Stimulated activated CD4-positive, alpha-beta T cell treated with anti-CD3 and anti-CD28 coated beads, Interleukin-4, amount 100 ng/mL, for 48 hours (primary cell): Measurements from ENCODE around the gene PRCC.

ENCODE experiments used
- DNase-seq, 2 donors: peaks; one replicate each; pipeline ENCODE4 v3.0.0-alpha.2; 2020; ENCODE audit warnings: low read depth in 2 of 2

PRCC gene

DNA sequence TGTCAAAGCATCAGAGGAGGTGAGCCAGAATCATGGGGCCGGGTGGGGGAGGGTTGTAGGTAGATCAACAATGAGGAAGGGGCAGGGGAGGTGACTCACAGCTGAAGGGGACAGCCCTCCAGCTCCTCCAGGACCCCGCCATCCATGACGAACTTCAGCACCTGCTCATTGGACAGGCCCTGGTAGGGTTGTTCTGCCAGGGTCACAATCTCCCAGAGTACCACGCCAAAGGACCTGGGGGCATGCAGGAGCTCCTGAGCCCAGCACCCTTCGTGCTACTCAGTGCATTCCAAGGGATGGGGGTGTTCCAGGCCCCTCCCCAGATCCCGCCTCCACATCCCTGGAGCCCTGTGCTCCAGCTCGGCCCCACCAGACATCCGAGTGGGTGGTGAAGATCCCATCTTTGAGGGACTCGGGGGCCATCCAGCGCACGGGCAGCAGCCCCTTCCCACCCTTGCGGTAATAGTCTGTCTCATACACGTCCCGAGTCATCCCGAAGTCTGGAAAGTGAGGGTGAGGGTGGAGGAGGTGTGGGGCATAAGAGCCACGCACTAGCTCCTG is 74.0 kb downstream of the PRCC start:
- DNase-seq: no peak

- DNase-seq: no peak
Observed at GRCh38 chr1:156842618-156843300, 75.4 kb downstream of the PRCC start.

DNA sequence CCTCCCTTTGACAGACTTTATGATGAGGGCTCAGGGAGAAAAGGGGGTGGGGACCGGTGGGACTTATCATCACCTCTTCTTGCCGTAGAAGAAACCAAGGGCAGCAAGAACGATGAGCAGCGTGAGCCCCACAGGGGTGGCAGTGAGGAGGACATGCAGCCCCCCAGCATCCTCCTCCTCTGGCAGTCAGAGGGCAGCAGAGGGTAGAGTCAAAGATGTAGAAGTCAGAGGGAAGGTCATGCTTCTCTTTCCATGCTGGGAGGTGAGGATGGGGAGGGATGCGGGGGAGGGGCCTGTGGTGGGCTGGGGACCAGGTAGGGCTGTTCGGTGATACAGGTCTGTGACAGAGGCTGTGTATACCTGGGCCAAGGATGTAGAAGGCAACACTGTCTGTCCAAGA is 76.8 kb downstream of the PRCC start:
- no peak for DNase-seq

DNA sequence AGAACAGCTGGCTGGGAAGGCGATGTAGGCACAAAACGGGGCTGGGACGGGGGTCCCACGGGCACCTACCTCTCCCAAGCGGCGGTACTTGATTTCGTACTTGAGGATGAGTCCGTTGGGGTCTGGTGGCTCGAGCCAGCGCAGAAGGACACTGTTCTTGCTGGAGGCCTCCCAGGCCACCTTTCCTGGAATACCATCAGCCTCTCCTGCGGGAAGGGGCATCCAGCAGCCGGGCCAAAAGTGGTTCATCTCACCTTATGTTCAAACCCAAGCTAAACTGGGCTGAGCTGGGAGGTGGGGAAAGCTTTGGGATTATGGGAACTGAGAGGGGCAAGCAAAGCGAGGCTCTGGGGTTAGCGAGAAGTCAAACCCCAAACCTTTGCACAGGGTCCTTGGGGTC is 77.3 kb downstream of the PRCC start:
- DNase-seq: no peak

GRCh38 chr1:156845055-156845952 is 78.0 kb downstream of the PRCC start:
- peak in 1 of 2 donors; percentile 22 for DNase-seq

DNA sequence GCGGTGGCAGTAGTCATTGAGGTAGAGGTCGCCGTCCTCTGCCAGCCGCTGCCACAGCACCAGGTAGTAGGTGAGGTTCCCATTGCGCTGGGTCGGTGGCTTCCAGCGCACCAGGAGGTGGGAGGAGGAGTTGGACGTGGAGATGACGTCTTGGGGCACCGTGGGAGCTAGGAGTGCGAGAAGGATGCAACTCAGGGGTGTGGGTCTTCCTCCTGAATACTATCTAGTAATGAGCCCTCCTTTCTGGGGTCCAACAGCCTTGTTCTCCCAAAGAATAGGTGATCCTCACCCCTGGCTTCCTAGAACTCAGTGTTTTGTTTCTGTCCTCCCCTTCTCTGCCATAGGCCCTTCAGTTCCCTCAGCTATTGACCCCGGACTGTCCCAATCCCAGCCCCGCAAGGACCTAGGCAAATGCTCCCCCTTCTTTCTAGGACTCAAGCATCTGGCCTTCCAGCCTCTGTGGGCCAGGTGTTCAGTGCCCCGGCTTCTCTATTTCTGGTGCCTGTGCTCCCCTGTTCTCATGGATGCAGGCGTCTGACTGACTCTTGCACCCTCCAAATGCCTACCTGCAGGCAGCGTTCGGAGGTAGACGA is 78.7 kb downstream of the PRCC start:
- DNase-seq: no peak

- no peak for DNase-seq
Observed at GRCh38 chr1:156846643-156847042, 79.3 kb downstream of the PRCC start.

DNA sequence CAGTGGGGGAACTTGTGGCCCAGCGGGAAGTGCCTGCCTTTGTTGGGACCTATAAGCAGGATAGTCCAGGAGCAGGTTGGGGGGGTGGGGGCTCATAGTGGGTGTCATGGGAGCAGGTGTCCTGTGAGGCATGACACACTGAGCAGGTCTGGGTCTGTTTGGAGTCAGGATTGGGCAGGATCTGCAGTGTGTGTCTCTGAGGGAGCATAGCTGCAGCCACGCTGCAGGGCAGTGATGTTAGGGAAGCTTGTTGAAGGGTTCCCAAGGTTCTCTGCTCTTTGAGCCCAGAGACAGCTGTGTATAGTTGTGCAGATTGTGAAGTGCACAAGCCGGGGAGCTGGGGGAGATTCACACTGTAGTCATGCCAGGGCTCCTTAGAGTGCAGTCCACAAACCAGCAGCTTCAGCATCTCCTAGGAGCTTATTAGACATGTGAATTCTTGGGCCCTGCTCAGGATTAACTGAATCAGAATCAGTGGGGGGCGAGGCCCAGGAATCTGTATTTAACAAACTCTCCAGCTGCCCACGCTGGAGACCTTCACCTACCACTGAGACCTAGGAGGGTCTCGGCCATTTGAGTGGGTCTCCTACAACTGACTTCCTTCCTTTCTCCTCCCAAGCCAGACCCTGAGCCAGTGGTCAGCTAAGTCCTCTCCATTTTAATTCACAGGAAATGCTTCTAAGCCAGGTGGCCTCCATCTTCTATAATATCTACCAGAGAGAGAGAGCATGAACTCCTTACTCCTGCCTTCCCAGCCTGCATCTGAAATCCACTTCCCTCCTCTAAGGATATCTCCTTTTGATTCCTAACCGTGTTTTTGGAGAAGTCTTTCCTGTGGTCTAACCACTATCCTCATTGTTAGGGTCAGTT is 80.5 kb downstream of the PRCC start:
- no peak for DNase-seq

DNA sequence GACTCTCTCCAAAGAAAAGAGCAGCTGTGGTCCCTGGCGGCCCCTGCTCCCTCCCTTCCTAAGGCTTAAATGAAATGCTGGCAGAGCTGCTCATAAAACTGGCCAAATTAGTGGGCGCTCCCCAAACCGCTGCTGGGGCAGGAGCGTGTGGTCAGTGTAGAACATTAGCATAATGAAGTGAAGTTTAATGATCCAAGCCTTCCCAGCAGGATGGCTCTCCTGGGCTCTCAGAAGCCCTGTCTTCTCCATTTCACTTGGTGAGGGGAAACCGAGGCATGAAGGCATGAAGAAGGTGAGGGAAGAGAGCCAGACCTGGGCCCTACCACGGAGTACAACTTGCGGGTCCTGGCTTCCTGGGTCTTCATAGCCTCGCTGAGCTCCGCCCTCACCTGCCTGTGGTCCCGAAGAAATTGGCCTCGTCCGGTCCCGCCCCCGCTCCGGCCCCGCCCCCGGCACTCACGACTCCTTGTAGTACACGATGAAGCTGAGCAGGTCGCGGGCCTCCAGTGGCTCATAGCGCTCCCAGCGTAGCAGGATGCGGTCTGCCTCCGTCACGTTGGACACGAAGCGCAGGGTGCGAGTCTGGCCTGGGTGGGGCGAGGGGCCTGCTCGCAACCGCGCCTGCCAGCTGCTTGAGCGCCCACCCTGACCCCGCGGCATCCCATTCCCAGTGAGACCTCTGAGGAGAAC is 81.3 kb downstream of the PRCC start:
- peak; percentile 56 to 63 for DNase-seq

- no peak for DNase-seq
Observed at GRCh38 chr1:156849151-156849496, 81.8 kb downstream of the PRCC start.
